ENCODE data around the gene NCOA5. TPM values are rescaled to one million over a fixed set of nuclear protein-coding genes. Genes with fewer than 3 reads are reported as not detected.

NCOA5 gene
- total RNA-seq, 1 experiment from 2014 or later = 16.5 TPM

GRCh38 chr20:46063151-46063550 is 26.6 kb downstream of the NCOA5 start (continued):
- no peak for TF ChIP-seq AFF4 (CRISPR knock-in tag; IDR thresholded peaks at IDR 0.05; ENCODE audit: borderline replicate concordance)
- TF ChIP-seq GRHL2 (CRISPR knock-in tag; IDR thresholded peaks at IDR 0.05; ENCODE audit: insufficient replicate concordance, severe bottlenecking) = no peak
- TF ChIP-seq IRF2 (CRISPR knock-in tag; IDR thresholded peaks at IDR 0.05; ENCODE audit: borderline replicate concordance, low read depth) = no peak
- TF ChIP-seq RORB (CRISPR knock-in tag; IDR thresholded peaks at IDR 0.05) = no peak
- TF ChIP-seq ZNF512 (CRISPR knock-in tag; IDR thresholded peaks at IDR 0.05; ENCODE audit: borderline replicate concordance) = no peak
- TF ChIP-seq ESRRA (CRISPR knock-in tag; IDR thresholded peaks at IDR 0.05; ENCODE audit: borderline replicate concordance) = no peak

GRCh38 chr20:46062621-46063020 is 27.1 kb downstream of the NCOA5 start:
- Mint-ChIP-seq H3K27ac (no peak overlapping the region), H3K4me3 (no peak overlapping the region), H3K27me3 (ENCODE audit: low read depth) (peaks cover 24% of the 10 kb centered on the region), H3K4me1 (peaks cover 30% of the 10 kb centered on the region), H3K9me3 (no peaks in the 10 kb centered on the region), H3K36me3 (peaks cover 57% of the 10 kb centered on the region)
- TF ChIP-seq ZNF423 (CRISPR knock-in tag; IDR thresholded peaks at IDR 0.05) (no peak), MYBL2 (CRISPR knock-in tag; IDR thresholded peaks at IDR 0.05) (no peak), NR2C2 (CRISPR knock-in tag; IDR thresholded peaks at IDR 0.05) (no peak), CTCF (IDR thresholded peaks at IDR 0.05) (no peak), E2F1 (CRISPR knock-in tag; IDR thresholded peaks at IDR 0.05) (no peak), NFE2L1 (CRISPR knock-in tag; IDR thresholded peaks at IDR 0.05) (no peak), TEAD4 (CRISPR knock-in tag; IDR thresholded peaks at IDR 0.05) (no peak), USF1 (CRISPR knock-in tag; IDR thresholded peaks at IDR 0.05) (no peak), ZNF671 (CRISPR knock-in tag; IDR thresholded peaks at IDR 0.05) (no peak)
- CTCF ChIA-PET = no interaction called here
- ATAC-seq (no peak), DNase-seq (ENCODE audit: low spot score) (no peak)
- POLR2A ChIA-PET = no interaction called here

- peaks cover 30% of the 10 kb centered on the region for H3K4me1 Mint-ChIP-seq
- no peaks in the 10 kb centered on the region for H3K9me3 Mint-ChIP-seq
- H3K27ac Mint-ChIP-seq = no peak overlapping the region
- peaks cover 57% of the 10 kb centered on the region for H3K36me3 Mint-ChIP-seq
- H3K4me3 Mint-ChIP-seq = no peak overlapping the region
- H3K27me3 Mint-ChIP-seq (ENCODE audit: low read depth) = peaks cover 28% of the 10 kb centered on the region
- DNase-seq (ENCODE audit: low spot score) (no peak), ATAC-seq (no peak)
- CTCF ChIA-PET = no interaction called here
- POLR2A ChIA-PET = no interaction called here
- TF ChIP-seq ATF6 (CRISPR knock-in tag; IDR thresholded peaks at IDR 0.05) (no peak), ZNF138 (CRISPR knock-in tag; conservative IDR thresholded peaks at IDR 0.05) (no peak), TCF7 (CRISPR knock-in tag; IDR thresholded peaks at IDR 0.05; ENCODE audit: low read depth) (no peak), ZNF232 (CRISPR knock-in tag; IDR thresholded peaks at IDR 0.05) (no peak), NR2C2 (CRISPR knock-in tag; IDR thresholded peaks at IDR 0.05) (no peak), GABPB1 (CRISPR knock-in tag; IDR thresholded peaks at IDR 0.05) (no peak), STAT6 (CRISPR knock-in tag; conservative IDR thresholded peaks at IDR 0.05; ENCODE audit: low read depth) (no peak)
These were observed 27.6 kb downstream of the NCOA5 start for GRCh38 chr20:46062151-46062550.
